HCT116 (cell line): ENCODE results near the gene ARL6IP1.

Source experiments
- EZH2 ChIP-seq: fragments of 200-600 bp; sonication (generic); IDR thresholded peaks from 2 replicates; pipeline ENCODE4 v1.6.1; 2017; ENCODE audit warnings: antibody characterized with exemption, mixed run types
- POLR2AphosphoS5 ChIP-seq: IDR thresholded peaks from 2 replicates; pipeline ENCODE4 v1.6.1; 2011; ENCODE audit warnings: mild to moderate bottlenecking, low read depth, low read length, moderate library complexity
- ZNF274 ChIP-seq: fragments of 200-500 bp; sonication (Bioruptor generic); IDR thresholded peaks from 2 replicates; pipeline ENCODE4 v1.6.1; 2014; ENCODE audit warnings: mild to moderate bottlenecking, low read depth, low read length, inconsistent platforms
- TF ChIP-seq, protein P1 (sequence below), 3 experiments: fragments of 200-600 bp in 1 of 3; sonication (generic) in 1 of 3; IDR thresholded peaks in 2 of 3; conservative IDR thresholded peaks in 1 of 3; 2 replicates each; pipeline ENCODE4 v1.5.1; 2012 to 2017; ENCODE audit warnings: low read depth in 2 of 3, low read length in 2 of 3, antibody characterized with exemption in 1 of 3, borderline replicate concordance in 1 of 3, control low read depth in 1 of 3, mild to moderate bottlenecking in 1 of 3, mixed read lengths in 1 of 3, mixed run types in 1 of 3, moderate library complexity in 1 of 3; ENCODE audit not compliant: insufficient read depth in 1 of 3
- TF ChIP-seq, protein P2 (sequence below): IDR thresholded peaks from 2 replicates; pipeline ENCODE4 v1.6.1; 2012

DNA sequence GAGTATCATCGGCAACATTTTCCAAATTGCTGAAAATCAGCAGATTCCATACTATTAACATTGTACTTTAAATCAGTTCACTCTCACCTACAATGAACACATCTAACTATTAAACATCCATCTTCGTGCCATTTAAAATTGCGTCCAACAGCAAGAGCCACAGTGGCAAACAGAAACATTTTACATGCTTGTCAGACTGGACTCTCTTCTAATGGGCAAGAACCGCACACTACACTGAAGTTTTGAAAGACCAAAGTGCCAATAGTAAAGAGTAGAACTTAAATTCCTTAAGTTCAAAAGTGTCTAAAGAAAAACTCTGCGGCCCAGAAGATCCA is 11.9 kb downstream of the ARL6IP1 start:
- TF ChIP-seq, protein P1, sequence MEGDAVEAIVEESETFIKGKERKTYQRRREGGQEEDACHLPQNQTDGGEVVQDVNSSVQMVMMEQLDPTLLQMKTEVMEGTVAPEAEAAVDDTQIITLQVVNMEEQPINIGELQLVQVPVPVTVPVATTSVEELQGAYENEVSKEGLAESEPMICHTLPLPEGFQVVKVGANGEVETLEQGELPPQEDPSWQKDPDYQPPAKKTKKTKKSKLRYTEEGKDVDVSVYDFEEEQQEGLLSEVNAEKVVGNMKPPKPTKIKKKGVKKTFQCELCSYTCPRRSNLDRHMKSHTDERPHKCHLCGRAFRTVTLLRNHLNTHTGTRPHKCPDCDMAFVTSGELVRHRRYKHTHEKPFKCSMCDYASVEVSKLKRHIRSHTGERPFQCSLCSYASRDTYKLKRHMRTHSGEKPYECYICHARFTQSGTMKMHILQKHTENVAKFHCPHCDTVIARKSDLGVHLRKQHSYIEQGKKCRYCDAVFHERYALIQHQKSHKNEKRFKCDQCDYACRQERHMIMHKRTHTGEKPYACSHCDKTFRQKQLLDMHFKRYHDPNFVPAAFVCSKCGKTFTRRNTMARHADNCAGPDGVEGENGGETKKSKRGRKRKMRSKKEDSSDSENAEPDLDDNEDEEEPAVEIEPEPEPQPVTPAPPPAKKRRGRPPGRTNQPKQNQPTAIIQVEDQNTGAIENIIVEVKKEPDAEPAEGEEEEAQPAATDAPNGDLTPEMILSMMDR (IDR thresholded peaks at IDR 0.05 in 2 of 3, conservative IDR thresholded peaks at IDR 0.05 in 1 of 3; ENCODE audit: borderline replicate concordance in 1 of 3, insufficient read depth in 1 of 3, low read depth in 2 of 3, low read length in 2 of 3) = no peak
- TF ChIP-seq, protein P2, sequence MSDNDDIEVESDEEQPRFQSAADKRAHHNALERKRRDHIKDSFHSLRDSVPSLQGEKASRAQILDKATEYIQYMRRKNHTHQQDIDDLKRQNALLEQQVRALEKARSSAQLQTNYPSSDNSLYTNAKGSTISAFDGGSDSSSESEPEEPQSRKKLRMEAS = no peak
- TF ChIP-seq ZNF274 (no peak), POLR2AphosphoS5 (no peak), EZH2 (no peak)
